ENCODE results near the gene SLC9A4. TPM values are rescaled to one million over a fixed set of nuclear protein-coding genes. Genes with fewer than 3 reads are reported as not detected.

The SLC9A4 gene
- total and polyA plus RNA-seq, 9 of the 15 experiments (the other 6 are each of a cell fraction or from before 2014, with no cell fraction given), result 0.04 to 0.15 (median 0.04) TPM; not detected in 5

- no peak overlapping the region for H3K9ac ChIP-seq (ENCODE audit: insufficient read depth in 1 of 2, low read depth in 2 of 2, low read length in 2 of 2)
- no peak overlapping the region for H3K27ac ChIP-seq (ENCODE audit: extremely low read depth, low read depth, low read length)
- H3K9me1 ChIP-seq (ENCODE audit: control insufficient read depth, insufficient read depth, low read length), result no peaks in the 10 kb centered on the region
- no peaks in the 10 kb centered on the region for H3K79me2 ChIP-seq (ENCODE audit: control insufficient read depth, insufficient read depth, low read length)
- peaks cover 5 to 17% of the 10 kb centered on the region in 2 experiments; a peak in 3 of 5 replicates for H3K27me3 ChIP-seq (ENCODE audit: control insufficient read depth in 2 of 2, insufficient read depth in 2 of 2, low read length in 2 of 2)
- CTCF ChIA-PET (ENCODE audit: low intra/inter-chr PET ratio), result no interaction called here
- intact Hi-C loops (cut with micrococcal nuclease) (loop anchor here (10.0 kb wide), 1 partner anchor 330 kb away; no protein-coding TSS in a partner anchor), in situ Hi-C loops (cut with MboI) (loop anchor here (10.0 kb wide), 1 partner anchor 230 kb away; no protein-coding TSS in a partner anchor)
- DNase-seq (ENCODE audit: extremely low read depth in 1 of 4, low spot score in 3 of 4) (no peak), FAIRE-seq (no peak), ATAC-seq (no peak)
- BruUV-seq (replicated peaks), result no TSS peak
- H3K36me3 ChIP-seq (ENCODE audit: control insufficient read depth, insufficient read depth, low read length), result no peaks in the 10 kb centered on the region
- peaks cover 0 to 9% of the 10 kb centered on the region in 2 experiments; a peak in 2 of 5 replicates for H3K4me1 ChIP-seq (replicated peaks in 1 of 2; ENCODE audit: control insufficient read depth in 2 of 2, insufficient read depth in 2 of 2, low read length in 2 of 2)
- no peak overlapping the region for H3K4me3 ChIP-seq
- TF ChIP-seq LARP7 (IDR thresholded peaks at IDR 0.05) (no peak), ZSCAN29 (IDR thresholded peaks at IDR 0.05) (no peak), PYGO2 (tag; IDR thresholded peaks at IDR 0.05) (no peak), CBX2 (IDR thresholded peaks at IDR 0.05; ENCODE audit: insufficient read depth, low read length, poor library complexity, severe bottlenecking) (no peak), ZNF79 (CRISPR knock-in tag; IDR thresholded peaks at IDR 0.05; ENCODE audit: low read depth) (no peak)
- no peaks in the 10 kb centered on the region for H4K20me1 ChIP-seq (replicated peaks; ENCODE audit: control insufficient read depth, insufficient read depth, low read length)
- H3K9me3 ChIP-seq (replicated peaks; ENCODE audit: control insufficient read depth, insufficient read depth, low read depth, low read length), result no peaks in the 10 kb centered on the region; the same call in 1 of the 2 replicates
- POLR2A ChIA-PET, result interaction anchor here (1.4 kb wide), 1 partner anchor 9 kb away, joined by 3 read pairs; no protein-coding TSS in a partner anchor
- no peak overlapping the region for H2AFZ ChIP-seq (ENCODE audit: low read depth, low read length)
- no peak overlapping the region for H3K4me2 ChIP-seq (ENCODE audit: insufficient read depth, low read length)
Observed at GRCh38 chr2:102474785-102475184, 1.8 kb downstream of the SLC9A4 start.

Measured in K562 (cell line).